WTC11 (cell line): Measurements from ENCODE around the gene RNF10.

Experiments used
- CTCF ChIP-seq: fragments of 200-600 bp; IDR thresholded peaks from 2 replicates; pipeline ENCODE4 v1.8.0; 2022; ENCODE audit warnings: antibody characterized with exemption
- MAX ChIP-seq: sonication (generic); formaldehyde crosslinking; IDR thresholded peaks from 2 replicates; pipeline ENCODE4 v1.8.0; 2022; ENCODE audit warnings: mild to moderate bottlenecking, missing genetic modification reagents

- no peak for TF ChIP-seq CTCF
- TF ChIP-seq MAX (CRISPR knock-in tag) = peak; percentile 40; the same call in 1 of the 2 replicates
These were observed 91.6 kb downstream of the RNF10 start for GRCh38 chr12:120625557-120626419.
